Measurements from ENCODE around the gene RILP.

The RILP gene

DNA sequence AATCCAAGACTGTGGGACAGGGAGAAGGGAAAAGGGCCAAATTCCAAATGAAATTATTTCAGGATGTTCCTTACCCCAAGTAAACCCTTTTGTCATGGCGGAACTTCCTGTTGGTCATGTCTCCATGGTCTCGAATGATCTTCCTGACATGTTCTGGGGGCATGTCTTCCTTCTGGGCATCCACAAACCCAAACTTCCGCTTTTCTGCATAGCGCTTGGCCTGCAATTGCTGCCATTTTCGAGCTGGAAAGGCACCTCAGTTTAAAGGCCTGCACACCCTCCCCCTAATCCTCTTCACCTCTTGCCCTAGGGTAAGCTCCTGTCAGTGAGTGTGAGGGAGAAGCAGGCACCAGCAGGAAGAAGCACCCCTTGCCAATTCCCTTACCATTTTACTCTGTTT lies 33.8 kb upstream of the RILP start:
- TF ChIP-seq ZNF70 (CRISPR knock-in tag; IDR thresholded peaks at IDR 0.05) (no peak), ZNF8 (CRISPR knock-in tag; IDR thresholded peaks at IDR 0.05) (no peak), RARB (CRISPR knock-in tag; IDR thresholded peaks at IDR 0.05) (no peak), CSDC2 (CRISPR knock-in tag; IDR thresholded peaks at IDR 0.05) (no peak)
- no peak for ATAC-seq

DNA sequence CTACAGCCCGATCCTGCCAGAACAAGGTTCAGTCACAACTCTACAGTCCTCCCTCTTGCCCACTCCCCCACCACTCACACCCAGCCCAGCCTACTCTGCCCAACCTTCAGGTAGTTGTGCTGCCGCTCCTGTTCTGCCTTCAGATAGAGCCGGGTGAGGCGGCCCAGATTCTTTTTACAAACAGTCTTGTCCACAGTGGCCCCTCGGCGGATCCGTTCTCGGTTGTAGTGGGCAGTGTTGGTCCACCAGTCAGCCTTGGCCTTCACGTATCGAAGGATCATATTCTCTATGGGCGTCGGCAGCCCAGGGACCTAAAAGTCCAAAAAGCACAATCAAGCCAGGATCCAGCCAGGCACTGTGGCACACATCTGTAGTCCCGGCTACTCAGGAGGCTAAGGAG lies 26.7 kb upstream of the RILP start:
- ATAC-seq, result no peak
- TF ChIP-seq ISL1 (CRISPR knock-in tag; IDR thresholded peaks at IDR 0.05), result no peak
- TF ChIP-seq PATZ1 (CRISPR knock-in tag; IDR thresholded peaks at IDR 0.05; ENCODE audit: borderline replicate concordance), result no peak
- no peak for TF ChIP-seq PPARA (CRISPR knock-in tag; IDR thresholded peaks at IDR 0.05; ENCODE audit: borderline replicate concordance)
- TF ChIP-seq ARNTL (CRISPR knock-in tag; IDR thresholded peaks at IDR 0.05; ENCODE audit: borderline replicate concordance, low read depth), result no peak
- TF ChIP-seq BACH2 (CRISPR knock-in tag; IDR thresholded peaks at IDR 0.05; ENCODE audit: borderline replicate concordance), result no peak
- no peak for TF ChIP-seq GLIS3 (CRISPR knock-in tag; IDR thresholded peaks at IDR 0.05)
- no peak for TF ChIP-seq TCF4 (CRISPR knock-in tag; IDR thresholded peaks at IDR 0.05; ENCODE audit: borderline replicate concordance)
- no peak for TF ChIP-seq ESRRG (CRISPR knock-in tag; IDR thresholded peaks at IDR 0.05)
- no peak for TF ChIP-seq ZFP3 (CRISPR knock-in tag; IDR thresholded peaks at IDR 0.05)
- TF ChIP-seq CSDC2 (CRISPR knock-in tag; IDR thresholded peaks at IDR 0.05), result no peak
- TF ChIP-seq, protein P1, sequence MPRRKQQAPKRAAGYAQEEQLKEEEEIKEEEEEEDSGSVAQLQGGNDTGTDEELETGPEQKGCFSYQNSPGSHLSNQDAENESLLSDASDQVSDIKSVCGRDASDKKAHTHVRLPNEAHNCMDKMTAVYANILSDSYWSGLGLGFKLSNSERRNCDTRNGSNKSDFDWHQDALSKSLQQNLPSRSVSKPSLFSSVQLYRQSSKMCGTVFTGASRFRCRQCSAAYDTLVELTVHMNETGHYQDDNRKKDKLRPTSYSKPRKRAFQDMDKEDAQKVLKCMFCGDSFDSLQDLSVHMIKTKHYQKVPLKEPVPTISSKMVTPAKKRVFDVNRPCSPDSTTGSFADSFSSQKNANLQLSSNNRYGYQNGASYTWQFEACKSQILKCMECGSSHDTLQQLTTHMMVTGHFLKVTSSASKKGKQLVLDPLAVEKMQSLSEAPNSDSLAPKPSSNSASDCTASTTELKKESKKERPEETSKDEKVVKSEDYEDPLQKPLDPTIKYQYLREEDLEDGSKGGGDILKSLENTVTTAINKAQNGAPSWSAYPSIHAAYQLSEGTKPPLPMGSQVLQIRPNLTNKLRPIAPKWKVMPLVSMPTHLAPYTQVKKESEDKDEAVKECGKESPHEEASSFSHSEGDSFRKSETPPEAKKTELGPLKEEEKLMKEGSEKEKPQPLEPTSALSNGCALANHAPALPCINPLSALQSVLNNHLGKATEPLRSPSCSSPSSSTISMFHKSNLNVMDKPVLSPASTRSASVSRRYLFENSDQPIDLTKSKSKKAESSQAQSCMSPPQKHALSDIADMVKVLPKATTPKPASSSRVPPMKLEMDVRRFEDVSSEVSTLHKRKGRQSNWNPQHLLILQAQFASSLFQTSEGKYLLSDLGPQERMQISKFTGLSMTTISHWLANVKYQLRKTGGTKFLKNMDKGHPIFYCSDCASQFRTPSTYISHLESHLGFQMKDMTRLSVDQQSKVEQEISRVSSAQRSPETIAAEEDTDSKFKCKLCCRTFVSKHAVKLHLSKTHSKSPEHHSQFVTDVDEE (CRISPR knock-in tag; IDR thresholded peaks at IDR 0.05), result no peak
- TF ChIP-seq SNAI2 (CRISPR knock-in tag; IDR thresholded peaks at IDR 0.05), result no peak
- no peak for TF ChIP-seq CSRNP3 (CRISPR knock-in tag; IDR thresholded peaks at IDR 0.05)

DNA sequence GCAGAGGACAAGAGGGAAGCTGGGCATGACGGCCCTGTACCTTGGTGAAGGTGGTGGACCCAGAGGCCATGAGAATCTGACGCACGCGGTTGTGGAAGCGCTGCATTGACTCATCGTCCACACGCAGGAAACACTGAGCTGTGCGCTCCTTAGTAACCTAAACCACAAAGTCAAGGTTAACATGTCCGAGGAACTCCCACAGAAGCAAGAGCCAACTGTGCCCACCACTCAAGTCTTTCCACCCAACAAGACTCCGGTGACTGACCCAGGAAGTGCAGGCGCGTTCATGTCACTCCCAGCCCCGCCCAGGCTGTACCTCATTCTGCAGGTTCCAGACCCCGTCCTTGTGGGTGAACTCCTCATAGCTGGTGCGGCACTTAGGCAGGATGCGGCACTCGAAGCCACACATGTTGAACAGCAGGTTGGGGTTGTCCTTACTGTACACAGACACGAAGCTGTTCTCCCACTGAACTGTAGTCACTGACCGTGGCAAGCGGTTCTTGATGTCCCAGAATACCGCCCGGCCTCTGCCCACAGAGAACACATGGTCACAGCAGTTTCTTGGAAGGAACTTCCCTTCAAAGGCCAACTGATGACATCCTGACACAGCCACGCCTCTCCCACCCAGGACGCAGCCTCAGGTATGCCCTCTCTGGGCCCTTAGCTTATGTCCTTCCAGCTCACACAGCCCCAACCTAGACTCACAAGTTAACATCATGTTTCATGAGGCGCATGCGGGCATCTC lies 23.5 kb upstream of the RILP start:
- ATAC-seq, result no peak; the same call in 2 of the 3 replicates
- TF ChIP-seq ZNF70 (CRISPR knock-in tag; IDR thresholded peaks at IDR 0.05) (no peak), RARB (CRISPR knock-in tag; IDR thresholded peaks at IDR 0.05) (no peak), ARNTL (CRISPR knock-in tag; IDR thresholded peaks at IDR 0.05; ENCODE audit: borderline replicate concordance, low read depth) (no peak), ZNF565 (CRISPR knock-in tag; conservative IDR thresholded peaks at IDR 0.05; ENCODE audit: low read depth) (no peak), POU6F1 (CRISPR knock-in tag; IDR thresholded peaks at IDR 0.05; ENCODE audit: borderline replicate concordance, low read depth) (no peak), PPARA (CRISPR knock-in tag; IDR thresholded peaks at IDR 0.05; ENCODE audit: borderline replicate concordance) (no peak), CSRNP3 (CRISPR knock-in tag; IDR thresholded peaks at IDR 0.05) (no peak), SNAI2 (CRISPR knock-in tag; IDR thresholded peaks at IDR 0.05) (no peak), ISL1 (CRISPR knock-in tag; IDR thresholded peaks at IDR 0.05) (no peak), PATZ1 (CRISPR knock-in tag; IDR thresholded peaks at IDR 0.05; ENCODE audit: borderline replicate concordance) (no peak), ZNF8 (CRISPR knock-in tag; IDR thresholded peaks at IDR 0.05) (no peak), GLIS3 (CRISPR knock-in tag; IDR thresholded peaks at IDR 0.05) (no peak), TCF4 (CRISPR knock-in tag; IDR thresholded peaks at IDR 0.05; ENCODE audit: borderline replicate concordance) (no peak), BACH2 (CRISPR knock-in tag; IDR thresholded peaks at IDR 0.05; ENCODE audit: borderline replicate concordance) (no peak), ZFP3 (CRISPR knock-in tag; IDR thresholded peaks at IDR 0.05) (no peak), ESRRG (CRISPR knock-in tag; IDR thresholded peaks at IDR 0.05) (no peak), ZFP30 (CRISPR knock-in tag; IDR thresholded peaks at IDR 0.05) (no peak)
- TF ChIP-seq, protein P1 (CRISPR knock-in tag; IDR thresholded peaks at IDR 0.05), result no peak

Measured in SK-N-SH treated with all-trans-retinoic acid at 6 μM for 48 hours (cell line).